GM21390 (cell line): ENCODE data around the gene LRIT3.

Source experiments
- ATAC-seq: cut with Tn5 transposase; IDR thresholded peaks from one replicate; pipeline ENCODE4 v1.9.1; 2021; ENCODE audit not compliant: unreplicated experiment

LRIT3 gene

DNA sequence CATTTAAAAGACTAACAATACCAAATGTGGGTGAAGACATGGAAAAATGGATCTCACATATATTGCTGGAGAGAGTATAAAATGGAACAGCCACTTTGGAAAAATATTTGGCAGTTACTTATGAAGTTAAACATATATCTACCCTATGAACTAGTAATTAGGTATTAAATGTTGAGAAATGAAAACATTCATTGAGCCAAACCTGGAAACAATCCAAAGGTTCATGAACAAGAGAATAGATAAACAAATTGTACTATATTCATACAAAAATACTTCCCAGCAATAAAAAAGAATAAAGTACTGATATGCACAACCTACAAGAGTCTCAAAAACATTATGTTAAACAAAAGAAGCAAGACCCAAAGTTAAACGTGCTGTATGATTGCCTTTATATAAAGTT lies 60.8 kb downstream of the LRIT3 start:
- no peak for ATAC-seq

DNA sequence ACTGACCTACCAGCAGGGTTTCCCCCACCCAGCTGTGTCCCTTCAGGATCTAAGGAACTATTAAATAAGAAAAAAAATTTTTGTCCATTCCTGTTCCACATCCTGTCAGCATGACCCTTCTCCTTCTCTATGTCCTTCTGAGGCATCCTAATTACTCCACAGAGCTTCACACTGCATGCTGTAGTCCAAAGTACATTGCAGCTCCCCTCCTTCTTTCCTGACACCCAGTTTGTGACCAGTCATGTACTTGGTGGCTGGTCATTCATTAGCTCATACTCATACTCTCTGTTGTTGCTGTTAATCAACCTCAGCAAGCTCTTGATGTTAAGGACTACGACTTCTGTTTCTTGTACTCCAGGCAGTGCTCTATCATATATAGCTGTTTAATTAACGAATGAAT lies 62.3 kb downstream of the LRIT3 start:
- ATAC-seq: no peak

DNA sequence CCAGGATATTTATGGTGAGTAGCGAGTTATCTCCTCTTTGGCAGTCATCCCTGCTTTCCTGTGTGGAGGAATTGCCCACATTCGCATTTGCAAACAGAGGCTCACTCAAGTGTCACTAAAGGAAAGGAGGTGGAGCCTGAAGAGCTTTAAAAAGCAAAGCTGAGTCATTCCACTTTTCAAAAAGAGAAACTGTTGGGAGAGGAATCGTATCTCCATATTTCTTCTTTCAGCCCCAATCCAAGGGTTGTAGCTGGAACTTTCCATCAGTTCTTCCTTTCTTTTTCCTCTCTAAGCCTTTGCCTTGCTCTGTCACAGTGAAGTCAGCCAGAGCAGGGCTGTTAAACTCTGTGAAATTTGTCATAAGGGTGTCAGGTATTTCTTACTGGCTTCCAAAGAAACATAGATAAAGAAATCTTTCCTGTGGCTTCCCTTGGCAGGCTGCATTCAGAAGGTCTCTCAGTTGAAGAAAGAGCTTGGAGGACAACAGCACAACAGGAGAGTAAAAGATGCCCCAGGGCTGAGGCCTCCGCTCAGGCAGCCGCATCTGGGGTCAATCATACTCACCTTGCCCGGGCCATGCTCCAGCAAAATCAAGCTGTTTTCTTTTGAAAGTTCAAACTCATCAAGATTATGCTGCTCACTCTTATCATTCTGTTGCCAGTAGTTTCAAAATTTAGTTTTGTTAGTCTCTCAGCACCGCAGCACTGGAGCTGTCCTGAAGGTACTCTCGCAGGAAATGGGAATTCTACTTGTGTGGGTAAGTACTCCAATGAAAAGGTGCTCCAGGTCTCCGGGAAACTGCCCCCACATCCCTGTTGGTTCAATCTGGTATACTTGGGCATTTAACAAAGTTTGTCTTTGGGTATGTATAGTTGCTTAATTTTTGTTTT lies 65.0 kb downstream of the LRIT3 start, which contains the start of gene EGF:
Gene EGF (plus strand): TSS at position 178 of the 890 bp plus-strand sequence. CDS start 453 bp downstream, at position 631.
- ATAC-seq: no peak

DNA sequence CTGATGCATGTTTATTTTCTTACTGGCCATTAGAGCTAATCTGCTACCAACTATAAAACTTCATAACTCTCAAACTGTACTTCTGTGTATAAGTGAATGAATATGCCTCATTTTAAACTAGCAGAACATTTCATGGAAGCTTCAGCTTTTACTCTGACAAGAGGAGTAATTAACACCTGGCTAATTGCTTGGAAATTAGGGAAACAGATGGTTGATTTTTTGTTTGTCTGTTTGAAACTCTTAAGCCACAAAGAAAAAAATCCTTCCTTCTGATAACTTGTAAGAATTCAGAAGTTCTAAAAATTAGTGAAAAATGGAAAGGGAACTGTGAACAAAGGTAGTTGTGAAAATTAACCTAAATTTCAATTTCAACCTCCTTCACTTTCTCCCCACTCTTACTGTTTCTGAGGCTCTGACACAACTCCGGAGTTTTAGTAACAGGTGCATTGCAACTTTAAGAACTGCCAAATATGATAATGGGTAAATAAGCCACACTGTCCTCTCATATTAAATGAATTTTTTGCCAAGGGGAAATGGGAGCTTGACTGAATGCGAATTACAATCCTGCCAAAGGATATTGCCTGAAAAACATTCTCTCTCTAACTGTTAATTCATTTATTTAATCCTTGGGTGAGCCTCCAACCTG lies 65.8 kb downstream of the LRIT3 start:
- ATAC-seq: no peak

DNA sequence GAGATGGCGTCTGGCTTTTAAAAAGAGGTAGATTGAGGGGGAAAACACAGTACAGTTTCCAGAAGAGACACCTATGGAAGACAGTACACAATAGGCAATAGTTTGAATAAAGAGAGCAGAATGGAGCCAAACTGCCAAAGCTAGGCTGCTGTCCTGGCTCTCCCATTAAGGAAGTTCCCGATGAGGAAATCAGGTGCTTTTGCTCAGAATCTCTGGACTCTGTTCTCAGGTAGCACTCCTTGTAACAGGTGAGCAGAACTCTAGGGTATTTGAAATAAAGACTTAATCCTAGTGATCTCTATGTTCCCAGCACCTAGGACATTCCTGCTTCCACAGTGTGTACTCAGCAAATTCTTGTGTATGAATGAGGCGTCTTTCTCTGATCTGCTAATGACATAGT lies 66.4 kb downstream of the LRIT3 start:
- ATAC-seq: no peak

DNA sequence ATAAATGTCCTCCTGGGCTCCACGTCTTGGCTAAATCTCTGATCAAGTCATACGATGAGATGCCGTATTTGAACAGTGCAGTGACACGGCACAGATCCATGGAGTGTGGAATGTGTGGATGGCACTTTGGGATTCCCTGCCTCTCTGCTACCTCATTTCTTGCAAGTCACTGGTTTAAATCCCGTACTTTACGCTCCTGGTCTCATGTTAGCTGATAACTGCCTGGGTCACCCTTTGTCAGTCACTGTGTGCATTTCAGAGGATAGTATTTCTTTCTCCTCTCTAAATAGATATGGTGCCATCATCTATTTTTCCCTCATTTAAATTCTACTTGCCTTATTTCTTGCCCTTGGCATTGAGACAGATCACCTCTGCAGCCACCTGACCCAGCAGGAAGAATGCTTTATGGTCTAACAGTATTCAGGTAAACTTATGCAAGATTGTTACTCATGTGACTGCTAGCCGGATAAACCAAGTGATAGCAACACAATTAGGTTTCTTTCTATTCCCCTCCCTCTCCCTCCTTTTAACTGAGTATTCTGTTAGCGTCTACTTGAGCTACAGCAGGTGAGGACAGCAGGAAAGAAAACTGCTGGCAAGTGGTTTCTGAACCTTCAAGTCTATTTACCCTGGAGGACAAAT lies 67.6 kb downstream of the LRIT3 start:
- no peak for ATAC-seq

DNA sequence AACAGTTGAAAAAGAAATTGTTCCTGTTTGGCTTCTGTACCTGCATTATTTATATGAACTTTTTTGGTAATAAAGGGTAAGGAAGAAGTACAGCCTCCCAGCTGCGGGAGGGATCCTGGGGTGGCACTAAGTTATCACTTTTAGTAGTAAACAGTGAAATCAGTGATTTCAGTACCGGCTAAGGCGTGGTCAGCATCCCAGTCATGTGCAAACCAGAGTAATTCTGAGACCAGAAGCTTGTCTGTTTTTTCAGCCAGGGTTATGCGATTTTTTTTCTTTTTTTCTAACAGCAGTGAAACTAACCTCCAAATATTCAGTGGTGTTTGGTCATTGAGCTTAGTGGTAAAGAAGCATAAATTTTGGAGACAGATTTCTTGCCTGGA lies 68.1 kb downstream of the LRIT3 start:
- ATAC-seq: no peak

DNA sequence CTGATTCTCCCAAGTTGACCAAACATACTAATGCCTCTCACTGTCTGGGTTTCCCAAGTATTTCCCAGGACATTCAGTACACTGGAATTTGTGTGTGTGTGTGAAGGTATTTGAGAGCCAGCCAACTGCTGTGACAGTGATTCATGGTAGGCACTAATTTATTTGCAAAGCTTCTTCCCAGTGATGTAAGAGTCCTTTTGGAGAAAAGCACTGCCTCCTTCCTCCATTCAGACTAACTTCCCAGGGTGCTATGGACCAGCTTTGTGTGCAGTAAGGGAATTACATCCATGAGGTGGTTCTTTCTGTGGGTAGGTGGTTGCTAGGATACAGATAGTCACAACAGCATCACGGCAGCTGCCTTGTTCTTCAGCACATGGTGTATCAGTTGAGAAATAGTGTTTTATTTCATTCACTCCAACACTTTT lies 73.5 kb downstream of the LRIT3 start:
- ATAC-seq: no peak
